Measurements from ENCODE around the gene CUL9.

GRCh38 chr6:43217351-43217750 lies 35.4 kb downstream of the CUL9 start:
- TF ChIP-seq CTCF (IDR thresholded peaks at IDR 0.05; ENCODE audit: low read depth, low read length, missing input control) (no peak), JUND (IDR thresholded peaks at IDR 0.05) (no peak), REST (IDR thresholded peaks at IDR 0.05) (no peak), YY1 (IDR thresholded peaks at IDR 0.05) (no peak)
- TF ChIP-seq, protein P1, sequence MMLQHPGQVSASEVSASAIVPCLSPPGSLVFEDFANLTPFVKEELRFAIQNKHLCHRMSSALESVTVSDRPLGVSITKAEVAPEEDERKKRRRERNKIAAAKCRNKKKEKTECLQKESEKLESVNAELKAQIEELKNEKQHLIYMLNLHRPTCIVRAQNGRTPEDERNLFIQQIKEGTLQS (IDR thresholded peaks at IDR 0.05) = no peak
